Hematopoietic multipotent progenitor cell treated with erythropoietin and hydrocortisone succinate and interleukin-3 and kit ligand, for 8 days (in vitro differentiated cells): ENCODE results near the gene TNS1.

Experiments
- DNase-seq: peaks from one replicate; pipeline ENCODE4 v3.0.0-alpha.2; 2015

The TNS1 gene

DNA sequence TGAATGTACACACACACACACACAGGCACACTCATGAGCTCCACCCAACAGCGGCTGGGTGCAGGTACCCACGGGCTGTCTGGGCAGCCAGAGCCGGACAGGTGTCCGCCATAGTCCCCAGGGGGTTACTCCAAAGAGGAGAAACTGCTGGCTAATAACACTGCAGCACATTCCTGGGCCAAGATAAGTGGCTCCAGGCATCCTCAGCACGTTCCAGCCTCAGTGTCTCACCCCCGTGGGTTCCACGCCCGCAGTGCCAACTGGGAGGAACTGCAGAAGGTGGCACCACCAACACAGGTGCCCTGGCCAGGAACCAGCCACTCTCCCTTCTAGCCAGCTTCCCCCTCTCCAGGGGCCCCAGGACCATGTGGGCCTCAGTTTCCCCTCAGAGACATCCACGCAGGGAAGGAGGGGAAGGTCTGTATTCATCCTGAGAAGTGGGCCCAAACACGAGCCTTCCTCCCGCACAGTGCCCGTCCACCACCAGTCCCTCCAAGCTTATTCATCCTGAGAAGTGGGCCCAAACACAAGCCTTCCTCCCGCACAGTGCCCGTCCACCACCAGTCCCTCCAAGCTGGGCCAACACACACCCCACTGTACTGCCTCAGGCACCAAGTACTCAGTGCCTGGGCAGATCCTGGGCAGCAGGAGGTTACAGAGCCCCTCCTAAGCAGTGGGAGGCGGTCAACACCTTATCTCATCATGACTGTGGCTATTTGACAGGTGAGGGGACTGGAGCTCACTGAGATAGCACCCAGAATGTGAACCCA, 47.6 kb downstream of the TNS1 start:
- DNase-seq, result no peak

- DNase-seq, result no peak
These were observed 48.3 kb downstream of the TNS1 start for GRCh38 chr2:217954469-217954868.

- no peak for DNase-seq
These were observed 48.7 kb downstream of the TNS1 start for GRCh38 chr2:217954051-217954450.

- no peak for DNase-seq
These were observed 49.3 kb downstream of the TNS1 start for GRCh38 chr2:217953531-217953932.

GRCh38 chr2:217953011-217953481, 49.7 kb downstream of the TNS1 start:
- DNase-seq, result no peak

GRCh38 chr2:217952409-217952808, 50.4 kb downstream of the TNS1 start:
- no peak for DNase-seq

GRCh38 chr2:217951521-217952247, 51.1 kb downstream of the TNS1 start:
- DNase-seq, result no peak

- no peak for DNase-seq
These were observed 51.7 kb downstream of the TNS1 start for GRCh38 chr2:217951091-217951490.

- no peak for DNase-seq
These were observed 52.4 kb downstream of the TNS1 start for GRCh38 chr2:217950401-217950871.

DNA sequence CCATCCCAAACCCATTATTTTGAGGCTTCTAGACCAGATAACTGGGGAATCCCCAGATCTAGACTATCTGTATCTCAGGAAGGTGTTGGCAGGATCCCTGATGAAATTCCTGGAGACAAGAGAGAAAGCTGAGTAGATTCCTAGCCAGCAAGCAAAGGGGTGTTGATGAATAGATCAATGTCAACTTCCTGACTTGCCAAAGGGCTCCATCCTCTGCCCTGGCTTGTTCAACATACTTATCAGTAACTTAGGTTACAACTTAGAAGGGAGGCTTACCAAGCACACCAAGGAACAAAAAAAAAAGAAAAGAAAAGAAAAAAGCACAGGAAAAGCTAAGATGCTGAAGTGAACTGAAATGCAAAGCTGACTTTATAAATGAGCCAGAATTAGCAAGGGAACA, 53.3 kb downstream of the TNS1 start:
- no peak for DNase-seq

DNA sequence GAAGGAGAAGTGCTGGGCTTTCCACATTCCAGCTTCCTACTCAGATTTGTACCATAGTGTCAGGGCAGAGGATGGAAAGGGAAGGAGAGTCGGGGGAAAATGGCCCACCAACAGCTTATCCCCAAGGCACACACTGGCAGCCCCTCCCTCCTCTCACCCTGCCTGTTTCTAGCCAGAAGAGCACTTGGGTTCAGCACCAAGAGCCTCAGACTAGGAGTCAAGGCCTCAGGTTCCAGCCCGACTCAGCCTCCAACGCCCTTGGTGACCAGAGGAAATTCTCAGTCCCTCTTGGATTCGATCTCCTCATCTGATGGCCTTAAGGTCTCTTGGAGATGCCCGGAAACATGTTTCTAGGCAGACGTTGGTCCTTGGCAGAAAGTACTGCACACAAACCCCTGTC, 53.9 kb downstream of the TNS1 start:
- no peak for DNase-seq

GRCh38 chr2:217948351-217948791, 54.4 kb downstream of the TNS1 start:
- DNase-seq, result no peak

- DNase-seq, result no peak
These were observed 55.1 kb downstream of the TNS1 start for GRCh38 chr2:217947383-217948350.

DNA sequence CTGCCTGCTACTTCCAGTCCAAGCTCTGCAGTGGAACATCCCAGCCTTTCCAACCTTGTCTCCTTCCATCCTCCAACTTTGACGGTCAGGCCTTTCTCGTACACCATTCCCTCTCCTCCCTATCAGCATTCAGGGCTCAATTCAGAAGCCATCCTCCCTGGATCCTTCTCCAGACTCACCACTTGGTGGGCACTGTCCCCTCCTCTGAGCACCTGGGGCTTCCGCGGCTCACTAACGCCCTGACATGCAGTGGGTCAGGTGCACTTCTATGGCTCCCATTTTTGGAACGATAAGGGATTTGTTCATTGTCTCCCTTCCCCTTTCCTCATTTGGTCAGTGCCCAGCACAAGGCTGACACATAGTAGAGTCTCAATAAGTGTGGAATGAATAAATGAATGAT, 56.7 kb downstream of the TNS1 start:
- DNase-seq, result no peak

GRCh38 chr2:217945530-217945929, 57.3 kb downstream of the TNS1 start:
- DNase-seq, result no peak

DNA sequence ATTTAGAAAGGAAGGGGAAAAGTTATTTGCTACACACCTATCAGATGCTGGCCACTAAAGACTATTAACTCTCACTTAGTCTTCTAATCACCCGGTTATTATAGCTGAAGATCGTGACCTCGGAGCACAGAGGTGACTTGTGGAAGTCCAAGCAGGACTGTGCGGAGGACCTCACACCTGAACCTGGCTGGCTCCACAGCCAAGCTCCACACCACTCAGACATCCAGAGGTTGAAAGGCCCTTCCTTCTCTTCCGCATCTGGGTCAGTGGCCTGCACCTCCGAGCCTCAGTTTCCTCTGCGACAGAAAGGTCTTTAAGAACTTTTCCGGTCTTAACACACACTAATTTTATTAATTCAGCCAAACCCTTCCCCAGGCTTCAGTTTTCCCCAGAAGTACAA, 57.9 kb downstream of the TNS1 start:
- DNase-seq, result no peak

DNA sequence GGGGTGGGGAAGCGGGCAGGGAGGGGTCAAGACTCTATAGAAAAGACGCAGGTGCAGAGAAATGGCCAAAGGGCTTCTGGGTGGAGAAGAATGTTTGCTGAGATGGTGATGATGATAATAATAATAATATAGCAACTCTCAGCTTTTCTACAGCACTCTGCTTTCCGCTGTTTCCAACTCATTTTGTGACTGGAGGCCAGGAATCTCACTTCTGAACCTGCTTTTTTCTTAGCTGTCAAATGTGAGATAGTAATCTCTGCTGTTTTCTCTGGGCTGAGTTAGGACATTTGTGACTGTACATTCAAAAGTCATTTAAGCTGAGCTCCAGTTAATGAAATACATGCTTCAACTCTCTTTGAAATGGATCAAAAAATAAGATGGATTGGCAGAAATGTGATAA, 58.4 kb downstream of the TNS1 start:
- DNase-seq, result no peak

GRCh38 chr2:217943446-217944321, 59.1 kb downstream of the TNS1 start:
- DNase-seq, result peak; percentile 58

- DNase-seq, result no peak
These were observed 60.0 kb downstream of the TNS1 start for GRCh38 chr2:217942731-217943335.

GRCh38 chr2:217941886-217942728, 60.7 kb downstream of the TNS1 start:
- no peak for DNase-seq
